HUES64 (cell line): ENCODE data around the gene SH3PXD2A.

Experiments used
- H3K27ac ChIP-seq: 2 replicates; pipeline ENCODE4 v1.7.0; 2013; ENCODE audit warnings: low read depth, low read length, inconsistent platforms
- H3K27me3 ChIP-seq: 2 replicates; pipeline ENCODE4 v1.6.1; 2013; ENCODE audit warnings: mild to moderate bottlenecking, low read length; ENCODE audit not compliant: insufficient read depth
- H3K36me3 ChIP-seq: 2 replicates; pipeline ENCODE4 v1.6.1; 2013; ENCODE audit warnings: mild to moderate bottlenecking, low read length; ENCODE audit not compliant: insufficient read depth
- H3K4me1 ChIP-seq: 2 replicates; pipeline ENCODE4 v1.6.1; 2013; ENCODE audit warnings: mild to moderate bottlenecking, low read length, moderate library complexity; ENCODE audit not compliant: insufficient read depth
- H3K4me3 ChIP-seq: 2 replicates; pipeline ENCODE4 v1.5.1; 2013; ENCODE audit warnings: mild to moderate bottlenecking, low read length, moderate library complexity
- H3K9ac ChIP-seq: 2 replicates; pipeline ENCODE4 v1.6.1; 2013; ENCODE audit warnings: mild to moderate bottlenecking, low read depth, low read length
- H3K9me3 ChIP-seq: 2 replicates; pipeline ENCODE4 v1.6.1; 2013; ENCODE audit warnings: low read depth, low read length; ENCODE audit not compliant: insufficient read depth
- WGBS: fragments of 150-250, 120-280 bp; methylation state at CpG from one replicate; pipeline ENCODE4 v1.1.7; 2013; ENCODE audit warnings: missing lambda C conversion rate; 5-methylcytosine and 5-hydroxymethylcytosine counted together

Gene SH3PXD2A

DNA sequence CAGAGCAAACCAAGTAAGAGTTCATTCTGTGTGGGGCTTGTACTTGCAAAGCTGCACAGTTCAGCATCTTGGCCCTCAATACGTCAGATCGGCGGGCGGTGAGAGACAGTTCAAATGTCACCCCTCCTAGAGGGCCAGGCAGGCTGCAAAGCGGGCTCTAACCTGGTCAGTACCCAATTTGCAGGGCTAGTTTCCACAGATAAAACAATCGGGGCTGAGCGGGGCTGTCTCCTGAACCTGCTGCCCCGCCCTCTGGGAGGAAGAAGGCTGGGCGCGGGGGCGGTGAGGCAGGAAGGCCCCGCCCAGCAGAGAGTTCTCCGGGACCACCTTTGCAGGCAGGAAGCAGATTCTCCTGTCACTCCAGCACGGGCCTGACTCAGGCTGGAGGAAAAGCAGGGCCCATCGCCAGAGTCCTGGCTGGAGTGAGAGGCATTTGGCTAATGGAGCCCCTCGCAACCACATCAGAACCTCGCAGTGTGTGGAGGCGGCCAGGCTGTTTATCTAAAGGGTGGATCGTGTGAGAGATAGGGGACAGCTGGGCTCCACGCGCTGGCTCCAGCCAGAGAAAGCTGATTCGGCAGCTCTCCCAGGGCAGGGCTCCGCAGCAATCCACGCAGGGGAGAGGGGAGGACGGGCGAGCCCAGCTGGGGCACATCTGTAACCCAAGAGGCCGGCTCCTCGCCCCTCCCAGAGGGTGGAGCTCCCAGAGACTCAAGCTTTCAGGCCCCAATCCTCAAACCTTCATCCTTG, 83.1 kb downstream of the SH3PXD2A start:
- WGBS = 2% methylated on average over 28 of the region's 28 CpGs
- Histone ChIP-seq H3K27me3 (no peaks in the 10 kb centered on the region), H3K9ac (peak overlapping the region; percentile 64), H3K4me3 (peak overlapping the region; percentile 69), H3K36me3 (no peaks in the 10 kb centered on the region), H3K27ac (peak overlapping the region; percentile 91; the same call in 1 of the 2 replicates), H3K9me3 (no peaks in the 10 kb centered on the region), H3K4me1 (peaks cover 4% of the 10 kb centered on the region)

DNA sequence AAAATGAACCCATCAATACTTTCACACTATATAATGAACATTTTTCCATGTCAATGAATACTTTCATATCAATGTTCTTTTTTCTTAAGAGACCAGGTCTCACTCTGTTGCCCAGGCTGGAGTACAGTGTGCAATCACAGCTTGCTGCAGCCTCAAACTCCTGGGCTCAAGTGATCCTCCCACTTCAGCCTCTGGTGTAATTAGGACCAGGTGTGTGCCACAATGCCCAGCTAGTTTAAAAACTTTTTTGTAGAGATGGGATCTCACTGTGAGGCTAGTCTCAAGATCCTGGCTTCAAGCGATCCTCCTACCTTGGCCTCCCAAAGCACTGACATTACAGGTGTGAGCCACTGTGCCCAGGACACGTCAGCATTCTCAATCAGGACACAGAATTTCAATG, 85.2 kb downstream of the SH3PXD2A start:
- peaks cover 4% of the 10 kb centered on the region for H3K4me1 ChIP-seq
- 92% methylated on average over 2 of the region's 2 CpGs for WGBS

DNA sequence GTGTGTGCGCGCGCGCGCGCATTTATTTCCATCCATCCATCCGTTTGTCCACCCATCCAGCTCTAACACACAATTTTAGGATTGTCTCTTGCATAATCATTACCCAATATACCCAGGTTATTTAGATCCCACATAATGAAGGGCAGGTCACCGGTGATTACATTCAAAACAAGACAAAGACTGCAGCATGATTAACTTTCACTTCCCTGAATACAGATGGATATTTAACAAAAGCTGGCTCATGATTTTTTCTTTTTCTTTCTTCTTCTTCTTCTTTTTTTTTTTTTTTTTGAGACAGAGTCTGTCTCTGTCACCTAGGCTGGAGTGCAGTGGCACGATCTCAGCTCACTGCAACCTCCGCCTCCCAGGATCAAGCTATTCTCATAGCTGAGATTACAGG, 86.2 kb downstream of the SH3PXD2A start:
- no peak overlapping the region for H3K4me3 ChIP-seq
- peaks cover 4% of the 10 kb centered on the region for H3K4me1 ChIP-seq
- no peak overlapping the region for H3K9ac ChIP-seq
- H3K36me3 ChIP-seq = no peaks in the 10 kb centered on the region
- H3K27ac ChIP-seq = no peak overlapping the region
- 95% methylated on average over 6 of the region's 10 CpGs for WGBS
- no peaks in the 10 kb centered on the region for H3K27me3 ChIP-seq
- H3K9me3 ChIP-seq = no peaks in the 10 kb centered on the region

More for the DNA sequence above, 85.2 kb downstream of the SH3PXD2A start:
- Histone ChIP-seq H3K27ac (no peak overlapping the region), H3K36me3 (no peaks in the 10 kb centered on the region), H3K9ac (no peak overlapping the region), H3K4me3 (no peak overlapping the region), H3K9me3 (no peaks in the 10 kb centered on the region), H3K27me3 (no peaks in the 10 kb centered on the region)

DNA sequence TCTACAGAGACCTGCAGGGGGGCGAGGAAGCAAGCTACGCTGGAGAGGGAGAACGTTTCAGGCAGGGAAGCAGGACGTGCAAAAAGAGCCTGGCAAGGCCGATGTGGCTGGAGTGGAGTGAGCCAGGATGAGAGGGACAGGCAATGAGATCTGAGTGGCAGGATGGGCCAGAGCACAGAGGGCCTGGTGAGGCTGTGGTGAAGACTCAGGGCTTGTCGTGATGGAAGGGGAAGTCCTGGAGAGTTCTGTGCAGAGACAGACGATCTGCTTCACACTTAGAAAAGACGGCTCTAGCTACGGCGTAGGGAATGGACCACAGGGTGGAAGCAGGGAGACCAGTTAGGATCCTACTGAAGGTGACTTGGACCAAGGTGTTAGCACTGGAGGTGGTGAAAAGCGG, 87.0 kb downstream of the SH3PXD2A start:
- Histone ChIP-seq H3K9ac (no peak overlapping the region), H3K27ac (no peak overlapping the region), H3K27me3 (no peaks in the 10 kb centered on the region), H3K4me3 (no peak overlapping the region), H3K4me1 (peaks cover 8% of the 10 kb centered on the region), H3K36me3 (no peaks in the 10 kb centered on the region), H3K9me3 (no peaks in the 10 kb centered on the region)
- WGBS = 77% methylated on average over 11 of the region's 11 CpGs

DNA sequence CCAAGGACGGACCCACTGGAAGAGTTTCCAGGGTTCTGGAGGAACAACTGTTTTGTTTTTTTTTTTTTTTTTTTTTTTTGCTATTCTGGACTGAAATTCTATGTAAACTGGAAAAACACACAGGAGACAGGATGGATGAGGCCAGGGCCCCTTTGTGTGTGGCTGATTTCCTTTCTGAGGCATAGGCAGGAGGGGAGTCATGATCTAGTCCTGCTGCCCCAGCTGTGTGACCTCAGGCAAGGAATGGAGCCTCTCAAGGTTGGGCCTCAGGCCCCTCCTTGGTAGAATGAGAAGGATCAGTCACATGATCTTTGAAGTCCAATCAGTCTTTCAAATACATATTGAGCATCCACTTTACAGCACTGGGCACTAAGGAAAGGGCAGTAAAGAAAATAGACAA, 87.6 kb downstream of the SH3PXD2A start:
- Histone ChIP-seq H3K9me3 (no peaks in the 10 kb centered on the region), H3K27ac (no peak overlapping the region), H3K36me3 (no peaks in the 10 kb centered on the region), H3K4me1 (peaks cover 13% of the 10 kb centered on the region), H3K9ac (no peak overlapping the region), H3K27me3 (no peaks in the 10 kb centered on the region), H3K4me3 (no peak overlapping the region)
- WGBS = 92% methylated on average over 1 of the region's 1 CpG

DNA sequence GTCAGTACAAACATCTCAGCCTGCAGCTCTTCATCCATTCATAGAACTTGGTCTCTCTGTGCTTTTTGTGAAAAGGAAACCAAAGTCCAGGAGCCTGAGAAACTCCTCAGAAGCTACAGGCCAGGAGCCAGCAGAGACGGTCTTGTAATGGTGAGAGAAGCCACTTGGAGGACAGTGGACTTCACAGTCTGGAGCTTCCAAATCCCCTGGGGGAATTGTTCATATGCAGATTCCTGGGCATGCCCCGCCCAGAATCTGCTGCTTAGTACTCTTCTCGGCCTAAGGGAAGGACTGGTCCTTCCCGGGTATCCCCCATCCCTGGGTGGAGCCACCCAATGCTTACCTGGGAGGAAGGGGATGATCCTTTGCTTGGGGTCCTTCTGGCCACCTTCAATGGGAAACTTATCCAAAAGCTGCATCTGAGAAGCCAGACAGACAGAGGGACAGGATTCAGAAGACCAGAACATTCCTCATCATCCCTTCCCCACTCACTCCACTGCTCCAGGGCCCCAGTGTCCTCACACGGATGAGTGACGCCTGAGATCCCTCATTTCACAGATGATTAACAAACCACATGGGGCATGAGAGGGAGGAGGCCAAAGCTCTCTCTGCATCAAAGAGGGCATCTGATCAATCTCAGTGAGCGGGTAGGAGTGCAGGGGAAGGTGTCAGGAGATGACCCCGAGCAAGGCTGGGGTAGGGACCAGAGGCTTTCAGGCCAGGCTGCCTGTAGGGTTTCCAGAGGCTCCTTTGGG, 88.4 kb downstream of the SH3PXD2A start:
- Histone ChIP-seq H3K4me3 (no peak overlapping the region), H3K9ac (no peak overlapping the region), H3K9me3 (no peaks in the 10 kb centered on the region), H3K4me1 (peaks cover 12% of the 10 kb centered on the region), H3K27ac (no peak overlapping the region), H3K36me3 (no peaks in the 10 kb centered on the region), H3K27me3 (no peaks in the 10 kb centered on the region)
- WGBS = 68% methylated on average over 8 of the region's 8 CpGs

DNA sequence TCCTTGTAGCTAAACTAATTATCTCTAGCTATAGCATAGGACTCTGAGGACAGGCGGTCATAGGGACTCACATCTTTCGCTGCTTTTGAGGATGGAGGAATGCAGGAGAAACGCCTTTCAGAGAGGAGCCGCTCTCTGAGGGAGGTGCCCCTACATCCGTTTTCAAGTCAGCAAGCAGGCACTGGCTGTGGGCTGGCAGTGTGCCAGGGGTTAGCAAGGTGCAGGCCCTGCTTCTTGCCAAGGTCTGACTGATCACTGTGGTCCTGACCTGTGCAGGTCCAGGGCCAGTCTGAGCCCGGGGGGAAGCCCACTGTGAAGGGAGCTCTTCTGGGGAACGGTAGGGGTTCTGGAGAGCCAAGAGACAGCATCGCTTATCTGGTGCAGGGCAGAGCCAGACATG, 89.4 kb downstream of the SH3PXD2A start:
- no peak overlapping the region for H3K4me3 ChIP-seq
- H3K9ac ChIP-seq = no peak overlapping the region
- H3K27me3 ChIP-seq = no peaks in the 10 kb centered on the region
- WGBS = 93% methylated on average over 8 of the region's 8 CpGs
- peaks cover 9% of the 10 kb centered on the region for H3K4me1 ChIP-seq
- no peak overlapping the region for H3K27ac ChIP-seq
- no peaks in the 10 kb centered on the region for H3K9me3 ChIP-seq
- H3K36me3 ChIP-seq = no peaks in the 10 kb centered on the region

DNA sequence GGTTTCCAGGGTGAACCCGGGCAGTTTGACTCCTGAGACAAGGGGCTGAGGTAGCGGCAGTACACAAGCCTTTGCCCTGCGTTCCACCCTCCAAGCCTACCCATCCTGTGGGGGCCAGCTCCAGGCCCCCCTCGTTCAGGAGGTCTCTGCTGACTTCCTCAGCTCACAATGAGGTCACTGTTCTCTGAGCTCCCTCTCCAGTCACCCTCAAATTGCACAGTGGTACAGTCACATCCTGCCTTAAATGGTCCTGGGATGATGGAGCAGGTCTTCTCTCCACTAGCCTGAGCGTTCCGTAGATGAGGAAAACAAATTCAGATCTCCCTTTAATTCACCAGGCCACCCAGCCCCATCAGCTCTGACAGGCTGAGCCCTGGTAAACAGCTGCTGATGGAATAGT, 90.2 kb downstream of the SH3PXD2A start:
- H3K4me3 ChIP-seq = no peak overlapping the region
- no peaks in the 10 kb centered on the region for H3K9me3 ChIP-seq
- WGBS = 73% methylated on average over 6 of the region's 6 CpGs
- H3K27me3 ChIP-seq = no peaks in the 10 kb centered on the region
- no peaks in the 10 kb centered on the region for H3K36me3 ChIP-seq
- H3K4me1 ChIP-seq = peaks cover 9% of the 10 kb centered on the region
- no peak overlapping the region for H3K9ac ChIP-seq
- H3K27ac ChIP-seq = no peak overlapping the region

DNA sequence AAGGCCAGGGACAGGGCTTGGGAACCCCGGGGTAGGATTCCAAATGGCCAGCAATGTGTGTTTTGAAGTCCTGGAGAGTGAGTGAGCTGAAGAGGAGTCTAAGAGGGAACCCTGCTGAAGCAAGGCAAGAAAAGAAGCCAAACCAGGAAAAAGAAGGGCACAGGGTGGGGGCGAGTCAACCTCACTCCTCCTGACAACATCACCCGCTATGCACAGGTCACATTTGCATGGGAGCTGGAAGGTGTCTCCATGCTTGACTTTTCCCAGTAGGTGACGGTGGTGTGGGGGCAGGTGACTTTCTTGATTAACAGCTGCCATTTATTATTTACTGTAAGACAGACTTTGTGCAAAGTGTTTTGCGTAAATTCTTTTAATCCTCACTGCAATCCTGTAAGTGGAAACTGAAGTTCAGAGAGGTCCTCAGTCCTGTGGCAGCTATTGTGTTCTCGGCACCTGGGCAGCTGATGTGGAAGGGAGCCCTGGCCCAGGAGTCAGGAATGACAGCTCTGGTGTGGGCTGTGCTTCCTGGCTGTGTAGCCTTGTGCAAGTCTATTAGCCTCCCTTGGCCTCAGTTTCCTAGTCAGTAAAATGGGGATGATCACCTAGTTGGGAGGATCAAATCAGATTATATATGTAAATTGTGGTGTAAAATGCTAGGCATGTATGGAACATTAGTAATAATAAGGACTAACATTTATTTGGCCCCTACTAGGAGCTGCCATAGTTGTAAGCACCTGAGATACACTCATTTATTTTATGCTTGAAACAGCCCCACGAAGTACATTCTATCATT, 90.9 kb downstream of the SH3PXD2A start:
- Histone ChIP-seq H3K9me3 (no peaks in the 10 kb centered on the region), H3K4me1 (peaks cover 14% of the 10 kb centered on the region), H3K9ac (no peak overlapping the region), H3K36me3 (no peaks in the 10 kb centered on the region), H3K4me3 (no peak overlapping the region), H3K27ac (no peak overlapping the region), H3K27me3 (no peaks in the 10 kb centered on the region)
- 86% methylated on average over 7 of the region's 7 CpGs for WGBS

DNA sequence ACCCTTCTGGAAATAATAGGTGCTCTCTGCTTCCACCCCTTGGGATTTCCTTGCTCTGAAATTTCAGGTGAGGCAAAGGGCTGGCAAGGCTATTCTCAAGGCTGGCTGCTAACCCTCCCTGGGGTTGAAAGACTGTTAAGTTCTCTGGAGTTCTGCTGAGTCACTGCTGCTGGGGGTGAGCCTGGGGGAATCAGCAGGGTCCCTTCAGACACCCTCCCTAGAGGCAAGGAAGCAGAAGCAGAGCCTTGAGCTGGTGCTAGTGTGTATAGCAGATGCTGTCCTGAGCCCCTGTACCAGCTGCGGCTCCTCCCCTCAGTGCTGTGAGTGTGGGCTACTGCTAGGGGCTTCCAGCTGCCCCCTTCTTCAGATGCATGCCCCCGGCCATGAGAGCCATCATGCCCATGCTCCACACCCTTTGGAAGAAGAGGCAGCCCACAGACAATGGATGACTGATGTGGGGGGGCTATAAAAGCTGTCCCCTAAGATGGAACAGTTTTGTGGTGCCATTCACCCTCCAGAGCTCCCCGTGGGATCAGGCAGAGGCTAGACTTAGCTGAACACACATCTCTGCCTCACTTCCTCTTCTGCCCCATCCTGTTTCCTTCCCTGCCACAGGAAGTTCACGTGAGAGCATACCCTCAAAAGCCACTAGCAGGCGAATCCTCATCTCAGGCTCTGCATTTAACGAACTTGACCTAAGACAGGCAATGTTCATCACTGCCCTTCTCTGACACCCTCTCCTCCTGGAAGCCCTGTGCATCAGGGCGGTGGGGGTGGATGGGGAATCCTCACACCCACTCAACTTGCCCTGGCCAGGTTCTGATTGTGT, 91.8 kb downstream of the SH3PXD2A start:
- H3K27ac ChIP-seq = no peak overlapping the region
- no peaks in the 10 kb centered on the region for H3K27me3 ChIP-seq
- H3K4me1 ChIP-seq = peaks cover 22% of the 10 kb centered on the region
- no peak overlapping the region for H3K9ac ChIP-seq
- WGBS = 84% methylated on average over 7 of the region's 7 CpGs
- H3K4me3 ChIP-seq = no peak overlapping the region
- H3K36me3 ChIP-seq = no peaks in the 10 kb centered on the region
- H3K9me3 ChIP-seq = no peaks in the 10 kb centered on the region
